Keratinocyte (primary cell): ENCODE data around the gene KLF6. TPM values are rescaled to one million over a fixed set of nuclear protein-coding genes. Genes with fewer than 3 reads are reported as not detected.

Experiments
- DNase-seq: peaks from one replicate; pipeline ENCODE4 v3.0.0-alpha.2; 2011; ENCODE audit warnings: low read depth, missing footprints, low spot score
- FAIRE-seq: peaks from 2 replicates; lab custom pipeline; 2011; peaks lifted over from hg19 to GRCh38; lab: Jason Lieb, UNC
- H2AFZ ChIP-seq: 2 replicates; pipeline ENCODE4 v1.6.0; 2012; ENCODE audit warnings: low read length, control low read depth, inconsistent platforms; ENCODE audit not compliant: control insufficient read depth
- H3K27ac ChIP-seq: 2 replicates; pipeline ENCODE4 v1.5.1; 2011; ENCODE audit warnings: low read length; ENCODE audit not compliant: control insufficient read depth, insufficient read depth
- H3K27me3 ChIP-seq: 3 replicates; pipeline ENCODE4 v1.6.0; 2011; ENCODE audit warnings: low read length; ENCODE audit not compliant: control insufficient read depth, insufficient read depth; ENCODE audit errors: extremely low read depth
- H3K36me3 ChIP-seq, 2 experiments: 2 replicates in 1 of 2; 3 replicates in 1 of 2; pipeline ENCODE4 v1.5.1; 2011; ENCODE audit warnings: low read length in 2 of 2, mild to moderate bottlenecking in 1 of 2; ENCODE audit not compliant: control insufficient read depth in 2 of 2, insufficient read depth in 2 of 2; ENCODE audit errors: extremely low read depth in 1 of 2
- H3K4me1 ChIP-seq: 3 replicates; pipeline ENCODE4 v1.5.1; 2011; ENCODE audit warnings: low read length; ENCODE audit not compliant: control insufficient read depth, insufficient read depth; ENCODE audit errors: extremely low read depth
- H3K4me2 ChIP-seq: 3 replicates; pipeline ENCODE4 v1.6.0; 2011; ENCODE audit warnings: low read depth, low read length; ENCODE audit not compliant: control insufficient read depth, insufficient read depth; ENCODE audit errors: extremely low read depth
- H3K4me3 ChIP-seq, 3 experiments: fragments of 200-600 bp in 1 of 3; sonication (generic) in 1 of 3; 2 replicates in 2 of 3; 3 replicates in 1 of 3; pipeline ENCODE4 v1.5.1; 2011 to 2016; ENCODE audit warnings: low read length in 3 of 3, mild to moderate bottlenecking in 3 of 3, control low read depth in 2 of 3, inconsistent platforms in 1 of 3, low read depth in 1 of 3, mixed read lengths in 1 of 3, mixed run types in 1 of 3, moderate library complexity in 1 of 3; ENCODE audit not compliant: control insufficient read depth in 2 of 3, insufficient read depth in 2 of 3; ENCODE audit errors: extremely low read depth in 1 of 3
- H3K79me2 ChIP-seq: 2 replicates; pipeline ENCODE4 v1.6.0; 2012; ENCODE audit warnings: low read length; ENCODE audit not compliant: control insufficient read depth, insufficient read depth
- H3K9ac ChIP-seq: 3 replicates; pipeline ENCODE4 v1.6.0; 2011; ENCODE audit warnings: low read length; ENCODE audit not compliant: control insufficient read depth, insufficient read depth; ENCODE audit errors: extremely low read depth
- H3K9me1 ChIP-seq: 3 replicates; pipeline ENCODE4 v1.6.0; 2011; ENCODE audit warnings: low read length; ENCODE audit not compliant: control insufficient read depth, insufficient read depth; ENCODE audit errors: extremely low read depth
- H3K9me3 ChIP-seq: 2 replicates; pipeline ENCODE4 v1.5.1; 2012; ENCODE audit warnings: low read depth, low read length; ENCODE audit not compliant: control insufficient read depth
- H4K20me1 ChIP-seq: 3 replicates; pipeline ENCODE4 v1.6.0; 2011; ENCODE audit warnings: low read length; ENCODE audit not compliant: control insufficient read depth, insufficient read depth; ENCODE audit errors: extremely low read depth
- EZH2 ChIP-seq: IDR thresholded peaks from one replicate; pipeline ENCODE4 v1.6.1; 2012; ENCODE audit warnings: inconsistent platforms, mild to moderate bottlenecking, low read length, moderate library complexity
- dilution Hi-C: fragments of 300-500 bp; cut with MboI; formaldehyde crosslinking; loops from one replicate; pipeline ENCODE4 v1.7.0; 2020; ENCODE audit warnings: low sequenced_read_pairs; ENCODE audit not compliant: extremely low pct_ligation_motif_present
- polyA plus RNA-seq, 5 experiments: library from polyadenylated mRNA; depleted of rRNA in 3 of 5; stranded (reverse) in 3 of 5; stranded (forward) in 1 of 5; unstranded in 1 of 5; fragments of >200 nt; gene quantifications; 1 replicate in 1 of 5; 2 replicates in 3 of 5; 3 replicates in 1 of 5; pipeline versions ENCODE4 v1.2.1 to v1.2.3, GENCODE V29; 2011 to 2012; ENCODE audit warnings: missing spikeins in 2 of 5, low read depth in 1 of 5, low replicate concordance in 1 of 5
- TF ChIP-seq, protein P1 (sequence below), 3 experiments: IDR thresholded peaks in 1 of 3; conservative IDR thresholded peaks in 1 of 3; optimal IDR thresholded peaks in 1 of 3; 2 replicates in 2 of 3; 3 replicates in 1 of 3; pipeline versions ENCODE3 to v1.5.1; 2011; ENCODE audit warnings: low read length in 3 of 3, mild to moderate bottlenecking in 3 of 3, moderate library complexity in 2 of 3, control low read depth in 1 of 3, inconsistent platforms in 1 of 3; ENCODE audit not compliant: insufficient read depth in 2 of 3; ENCODE audit errors: extremely low read depth in 1 of 3

The KLF6 gene
- polyA plus RNA-seq, 1 donor (not counting 4 experiments of a cell fraction or from before 2014, with no cell fraction given) = 250 TPM

DNA sequence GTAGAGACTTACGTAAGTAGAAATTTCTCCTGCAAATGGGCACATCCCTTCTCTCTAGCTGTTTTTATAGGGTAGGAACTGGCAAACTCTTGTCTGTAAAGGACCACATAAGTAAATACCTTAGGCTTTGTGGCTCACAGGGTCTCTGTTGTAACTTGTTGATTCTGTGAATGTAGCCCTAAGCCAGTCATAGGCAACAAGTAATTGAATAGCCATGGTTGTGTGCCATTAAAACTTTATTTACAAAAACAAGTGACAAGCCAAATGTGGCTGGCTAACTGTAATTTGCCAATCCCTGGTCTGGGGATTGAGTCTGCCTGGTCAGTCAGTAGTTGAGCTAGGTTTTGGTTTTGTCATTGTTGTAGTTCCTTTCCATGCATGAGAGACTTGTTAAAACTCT, 5.3 kb upstream of the KLF6 start:
- H3K27me3 ChIP-seq = no peaks in the 10 kb centered on the region
- peak; percentile 86 for FAIRE-seq
- peaks cover 14% of the 10 kb centered on the region for H3K4me1 ChIP-seq
- peaks cover 2% of the 10 kb centered on the region for H3K9me3 ChIP-seq
- no peak for DNase-seq
- dilution Hi-C loops = no loop called here
- H4K20me1 ChIP-seq = no peaks in the 10 kb centered on the region
- H3K4me3 ChIP-seq = no peak overlapping the region
- TF ChIP-seq, protein P1, sequence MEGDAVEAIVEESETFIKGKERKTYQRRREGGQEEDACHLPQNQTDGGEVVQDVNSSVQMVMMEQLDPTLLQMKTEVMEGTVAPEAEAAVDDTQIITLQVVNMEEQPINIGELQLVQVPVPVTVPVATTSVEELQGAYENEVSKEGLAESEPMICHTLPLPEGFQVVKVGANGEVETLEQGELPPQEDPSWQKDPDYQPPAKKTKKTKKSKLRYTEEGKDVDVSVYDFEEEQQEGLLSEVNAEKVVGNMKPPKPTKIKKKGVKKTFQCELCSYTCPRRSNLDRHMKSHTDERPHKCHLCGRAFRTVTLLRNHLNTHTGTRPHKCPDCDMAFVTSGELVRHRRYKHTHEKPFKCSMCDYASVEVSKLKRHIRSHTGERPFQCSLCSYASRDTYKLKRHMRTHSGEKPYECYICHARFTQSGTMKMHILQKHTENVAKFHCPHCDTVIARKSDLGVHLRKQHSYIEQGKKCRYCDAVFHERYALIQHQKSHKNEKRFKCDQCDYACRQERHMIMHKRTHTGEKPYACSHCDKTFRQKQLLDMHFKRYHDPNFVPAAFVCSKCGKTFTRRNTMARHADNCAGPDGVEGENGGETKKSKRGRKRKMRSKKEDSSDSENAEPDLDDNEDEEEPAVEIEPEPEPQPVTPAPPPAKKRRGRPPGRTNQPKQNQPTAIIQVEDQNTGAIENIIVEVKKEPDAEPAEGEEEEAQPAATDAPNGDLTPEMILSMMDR (optimal IDR thresholded peaks at IDR 0.05 in 1 of 3, IDR thresholded peaks at IDR 0.05 in 1 of 3, conservative IDR thresholded peaks at IDR 0.05 in 1 of 3; ENCODE audit: extremely low read depth in 1 of 3, insufficient read depth in 2 of 3, low read length in 3 of 3) = no peak
- TF ChIP-seq EZH2 = no peak
- H3K9me1 ChIP-seq = no peaks in the 10 kb centered on the region
- H2AFZ ChIP-seq = no peak overlapping the region
- peaks cover 2% of the 10 kb centered on the region for H3K79me2 ChIP-seq
- H3K9ac ChIP-seq = no peak overlapping the region
- no peak overlapping the region for H3K4me2 ChIP-seq
- no peaks in the 10 kb centered on the region for H3K36me3 ChIP-seq
- peak overlapping the region; percentile 8 for H3K27ac ChIP-seq

DNA sequence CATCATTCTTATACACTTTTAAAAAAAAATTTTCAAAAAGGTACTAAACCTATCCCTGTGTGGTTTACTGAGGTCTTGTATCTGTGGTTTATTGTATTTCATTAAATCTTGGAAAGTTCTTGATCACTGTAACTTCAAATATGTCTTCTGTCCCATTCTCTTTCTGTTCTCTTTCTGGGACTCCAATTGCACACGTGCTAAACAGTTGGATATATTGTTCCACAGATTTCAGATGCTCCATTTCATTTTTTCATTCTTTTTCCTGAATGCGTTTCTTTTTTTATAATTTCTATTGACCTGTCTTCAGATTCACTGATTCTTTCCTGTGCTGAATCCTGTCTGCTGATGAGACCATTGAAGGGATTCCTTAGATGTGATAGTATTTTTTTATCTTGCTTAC, 4.6 kb upstream of the KLF6 start:
- Histone ChIP-seq H3K9ac (no peak overlapping the region), H3K4me1 (peaks cover 14% of the 10 kb centered on the region), H3K27ac (no peak overlapping the region), H2AFZ (no peak overlapping the region), H3K27me3 (no peaks in the 10 kb centered on the region), H3K9me1 (no peaks in the 10 kb centered on the region), H3K4me2 (no peak overlapping the region), H4K20me1 (no peaks in the 10 kb centered on the region), H3K9me3 (peaks cover 2% of the 10 kb centered on the region), H3K79me2 (peaks cover 6% of the 10 kb centered on the region), H3K36me3 (no peaks in the 10 kb centered on the region), H3K4me3 (no peak overlapping the region)
- TF ChIP-seq EZH2 = no peak
- TF ChIP-seq, protein P1 (optimal IDR thresholded peaks at IDR 0.05 in 1 of 3, IDR thresholded peaks at IDR 0.05 in 1 of 3, conservative IDR thresholded peaks at IDR 0.05 in 1 of 3; ENCODE audit: extremely low read depth in 1 of 3, insufficient read depth in 2 of 3, low read length in 3 of 3) = no peak
- DNase-seq (no peak), FAIRE-seq (no peak)
- dilution Hi-C loops = no loop called here
